B cell (primary cell): ENCODE measurements around the gene ACOX3. TPM values are rescaled to one million over a fixed set of nuclear protein-coding genes. Genes with fewer than 3 reads are reported as not detected.

Source experiments
- ATAC-seq: fragments of 200-7000 bp; cut with Tn5 transposase; one replicate; pipeline ENCODE4 v1.10.0; 2021; ENCODE audit warnings: low read depth, mild to moderate bottlenecking, moderate number of reproducible peaks, moderate library complexity
- CTCF ChIA-PET: fragments of 350-600 bp; sonication (Branson Sonifier 250); formaldehyde crosslinking; loops from one replicate; lab custom pipeline; 2021; ENCODE audit warnings: antibody characterized with exemption, inconsistent platforms; lab: Charles Lee
- POLR2A ChIA-PET: fragments of 350-600 bp; sonication (Branson Sonifier 250); formaldehyde crosslinking; loops from one replicate; lab custom pipeline; 2021; ENCODE audit warnings: antibody characterized with exemption; lab: Charles Lee
- DNase-seq: peaks from one replicate; pipeline ENCODE4 v3.0.0; 2013
- H2AFZ ChIP-seq: 2 replicates; pipeline ENCODE4 v1.6.1; 2012; ENCODE audit warnings: mild to moderate bottlenecking, low read depth, low read length; ENCODE audit not compliant: insufficient read depth, poor library complexity, severe bottlenecking
- H3K27ac ChIP-seq, 2 donors: 1 replicate in 1 of 2; 2 replicates in 1 of 2; pipeline ENCODE4 v1.5.1; 2012 to 2013; ENCODE audit warnings: low read length in 2 of 2, mild to moderate bottlenecking in 2 of 2, moderate library complexity in 1 of 2
- H3K27me3 ChIP-seq, 4 experiments: fragments of 200-600 bp in 1 of 4; sonication (generic) in 1 of 4; replicated peaks in 1 of 4; 1 replicate in 2 of 4; 2 replicates in 2 of 4; pipeline versions ENCODE4 v1.6.1 to v1.7.0; 2013 to 2016; ENCODE audit warnings: low read length in 3 of 4, mild to moderate bottlenecking in 2 of 4, mixed read lengths in 1 of 4, moderate library complexity in 1 of 4; ENCODE audit not compliant: insufficient read depth in 4 of 4, control insufficient read depth in 3 of 4; ENCODE audit errors: control extremely low read depth in 1 of 4
- H3K36me3 ChIP-seq, 2 experiments: replicated peaks in 1 of 2; 1 replicate in 1 of 2; 2 replicates in 1 of 2; pipeline versions ENCODE4 v1.6.1 to v1.7.1; 2013; ENCODE audit warnings: low read length in 1 of 2; ENCODE audit not compliant: insufficient read depth in 2 of 2, control insufficient read depth in 1 of 2; ENCODE audit errors: control extremely low read depth in 1 of 2, extremely low read depth in 1 of 2
- H3K4me1 ChIP-seq, 2 donors: fragments of 200-600 bp in 1 of 2; sonication (generic) in 1 of 2; 1 replicate in 1 of 2; 2 replicates in 1 of 2; pipeline versions ENCODE4 v1.5.1 to v1.6.1; 2013 to 2017; ENCODE audit warnings: low read length in 2 of 2; ENCODE audit not compliant: control insufficient read depth in 2 of 2, insufficient read depth in 2 of 2
- H3K4me2 ChIP-seq: replicated peaks from 2 replicates; pipeline ENCODE3; 2012; ENCODE audit warnings: mild to moderate bottlenecking, low read depth, low read length; ENCODE audit not compliant: poor library complexity, severe bottlenecking
- H3K4me3 ChIP-seq, 5 experiments: fragments of 200-600 bp in 1 of 5; sonication (generic) in 1 of 5; 1 replicate in 3 of 5; 2 replicates in 2 of 5; pipeline versions ENCODE4 v1.5.1 to v1.7.0; 2011 to 2016; ENCODE audit warnings: low read length in 4 of 5, mild to moderate bottlenecking in 4 of 5, low read depth in 2 of 5, control low read depth in 1 of 5, moderate library complexity in 1 of 5; ENCODE audit not compliant: insufficient read depth in 1 of 5; ENCODE audit errors: control extremely low read depth in 1 of 5, extremely low read depth in 1 of 5
- H3K79me2 ChIP-seq: fragments of 200-600 bp; sonication (generic); one replicate; pipeline ENCODE4 v1.6.0; 2016; ENCODE audit warnings: low read length; ENCODE audit not compliant: control insufficient read depth, insufficient read depth
- H3K9ac ChIP-seq: fragments of 200-600 bp; sonication (generic); 2 replicates; pipeline ENCODE4 v1.6.1; 2017; ENCODE audit warnings: mild to moderate bottlenecking, low read length, moderate library complexity
- H3K9me3 ChIP-seq, 3 donors: one replicate each; pipeline versions ENCODE4 v1.6.1 to v1.7.1; 2013; ENCODE audit warnings: low read length in 2 of 3; ENCODE audit not compliant: control insufficient read depth in 2 of 3, insufficient read depth in 1 of 3; ENCODE audit errors: control extremely low read depth in 1 of 3
- H4K20me1 ChIP-seq: 2 replicates; pipeline ENCODE4 v1.6.0; 2012; ENCODE audit warnings: mild to moderate bottlenecking, low read length; ENCODE audit not compliant: insufficient read depth, control insufficient read depth, poor library complexity, severe bottlenecking
- H3K27ac Mint-ChIP-seq: one replicate; pipeline ENCODE4 v1.8.0; 2021; ENCODE audit warnings: mixed read lengths
- H3K27me3 Mint-ChIP-seq: one replicate; pipeline ENCODE4 v1.8.0; 2021; ENCODE audit warnings: mixed read lengths
- H3K4me1 Mint-ChIP-seq: one replicate; pipeline ENCODE4 v1.8.0; 2021; ENCODE audit warnings: mixed read lengths
- H3K4me3 Mint-ChIP-seq: one replicate; pipeline ENCODE4 v1.8.0; 2021; ENCODE audit warnings: mixed read lengths
- H3K9me3 Mint-ChIP-seq: one replicate; pipeline ENCODE4 v1.8.0; 2022; ENCODE audit warnings: mixed read lengths; ENCODE audit not compliant: insufficient read depth
- CTCF ChIP-seq: fragments of 200-600 bp; IDR thresholded peaks from one replicate; pipeline ENCODE4 v1.8.0; 2022; ENCODE audit warnings: antibody characterized with exemption, mild to moderate bottlenecking
- EZH2 ChIP-seq: IDR thresholded peaks from 2 replicates; pipeline ENCODE4 v1.6.1; 2012; ENCODE audit warnings: borderline replicate concordance, low read depth, mild to moderate bottlenecking, moderate library complexity, low read length; ENCODE audit not compliant: insufficient read depth, poor library complexity, severe bottlenecking
- WGBS: methylation state at CpG from one replicate; pipeline ENCODE4 v1.1.5; 2013; ENCODE audit warnings: missing lambda C conversion rate; ENCODE audit not compliant: insufficient coverage; 5-methylcytosine and 5-hydroxymethylcytosine counted together
- intact Hi-C: fragments of 100-400 bp; cut with micrococcal nuclease; formaldehyde crosslinking; loops from one replicate; pipeline ENCODE4 v1.10.0; 2022
- polyA plus RNA-seq: library from polyadenylated mRNA; depleted of rRNA; stranded (reverse); fragments of >200 nt; gene quantifications from 2 replicates; pipeline ENCODE4 v1.2.3, GENCODE V29; 2012
- total RNA-seq, 2 donors: library from RNA; stranded (reverse); fragments of 120-200 nt in 1 of 2; gene quantifications; 1 replicate in 1 of 2; 2 replicates in 1 of 2; pipeline versions ENCODE4 v1.2.3 to v1.2.4, GENCODE V29; 2013 to 2022

Gene ACOX3
- total and polyA plus RNA-seq, 2 donors (not counting 1 experiment from before 2014, with no cell fraction given): 4.6 to 23.1 TPM

GRCh38 chr4:8370106-8370787, 70.3 kb downstream of the ACOX3 start:
- Mint-ChIP-seq H3K9me3 (no peaks in the 10 kb centered on the region), H3K27me3 (no peaks in the 10 kb centered on the region), H3K4me1 (no peaks in the 10 kb centered on the region), H3K27ac (no peak overlapping the region), H3K4me3 (no peak overlapping the region)
- no peak overlapping the region for H2AFZ ChIP-seq
- H4K20me1 ChIP-seq: no peaks in the 10 kb centered on the region
- 88% methylated on average over 16 of the region's 16 CpGs for WGBS
- no peaks in the 10 kb centered on the region for H3K4me1 ChIP-seq
- ChIA-PET POLR2A (no interaction called here), CTCF (no interaction called here)
- TF ChIP-seq CTCF (no peak), EZH2 (no peak)
- H3K4me2 ChIP-seq: no peak overlapping the region
- intact Hi-C loops: no loop called here
- ATAC-seq (no peak), DNase-seq (no peak)
- no peak overlapping the region for H3K9ac ChIP-seq
- no peak overlapping the region for H3K27ac ChIP-seq
- no peaks in the 10 kb centered on the region for H3K27me3 ChIP-seq
- H3K79me2 ChIP-seq: no peaks in the 10 kb centered on the region
- H3K4me3 ChIP-seq: no peak overlapping the region
- H3K9me3 ChIP-seq: no peaks in the 10 kb centered on the region
- peaks cover 0 to 3% of the 10 kb centered on the region in 2 experiments for H3K36me3 ChIP-seq

GRCh38 chr4:8369426-8370105, 71.0 kb downstream of the ACOX3 start:
- H3K27me3 Mint-ChIP-seq: no peaks in the 10 kb centered on the region
- Histone ChIP-seq H3K4me2 (no peak overlapping the region), H3K4me1 (no peaks in the 10 kb centered on the region), H4K20me1 (no peaks in the 10 kb centered on the region), H3K36me3 (peaks cover 0 to 3% of the 10 kb centered on the region in 2 experiments), H3K9me3 (no peaks in the 10 kb centered on the region), H3K27ac (no peak overlapping the region), H3K4me3 (no peak overlapping the region), H3K27me3 (no peaks in the 10 kb centered on the region), H2AFZ (no peak overlapping the region), H3K9ac (no peak overlapping the region), H3K79me2 (no peaks in the 10 kb centered on the region)
- H3K9me3 Mint-ChIP-seq: no peaks in the 10 kb centered on the region
- 95% methylated on average over 13 of the region's 13 CpGs for WGBS
- TF ChIP-seq EZH2 (no peak), CTCF (no peak)
- no peak for ATAC-seq
- no peak overlapping the region for H3K27ac Mint-ChIP-seq
- POLR2A ChIA-PET: no interaction called here
- H3K4me3 Mint-ChIP-seq: no peak overlapping the region
- CTCF ChIA-PET: no interaction called here
- no peak for DNase-seq
- no peaks in the 10 kb centered on the region for H3K4me1 Mint-ChIP-seq
- intact Hi-C loops: no loop called here
